Measurements from ENCODE around the gene SIPA1.
"Not testable (repeated sequence)": the region's sequence is repeated elsewhere in the genome, so short reads cannot be mapped to it uniquely, and the experiment has no call there.

Gene SIPA1

GRCh38 chr11:65623852-65624616, 13.9 kb upstream of the SIPA1 start:
- no peak for DNase-seq

DNA sequence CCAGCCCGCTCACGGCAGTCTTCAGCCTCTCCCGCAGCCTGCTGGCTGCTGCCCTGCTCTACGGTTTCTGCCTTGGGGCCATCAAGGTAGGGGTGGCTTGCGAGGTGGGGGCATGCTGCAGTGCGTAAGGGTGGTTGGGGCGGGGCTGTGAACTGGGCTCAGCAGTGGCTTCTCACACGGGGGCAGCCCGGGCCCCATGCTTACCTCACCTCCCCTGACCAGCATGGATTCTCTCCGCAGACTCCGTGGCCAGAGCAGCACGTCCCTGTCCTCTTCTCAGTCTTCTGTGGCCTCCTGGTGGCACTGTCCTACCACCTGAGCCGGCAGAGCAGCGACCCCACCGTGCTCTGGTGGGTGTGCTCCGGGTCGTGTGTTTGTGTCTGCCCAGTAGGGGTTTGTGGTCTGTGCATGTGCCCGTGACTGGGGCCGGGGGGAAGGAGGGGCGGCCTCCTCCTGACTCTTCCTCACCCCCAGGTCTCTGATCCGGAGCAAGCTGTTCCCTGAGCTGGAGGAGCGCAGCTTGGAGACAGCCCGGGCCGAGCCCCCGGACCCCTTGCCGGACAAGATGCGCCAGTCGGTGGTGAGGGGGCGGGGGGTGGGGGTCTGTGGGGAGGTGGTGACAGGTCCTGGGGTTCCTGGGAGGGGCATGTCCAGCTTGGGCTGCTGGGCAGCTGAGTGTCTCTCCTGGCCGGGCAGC, 12.8 kb upstream of the SIPA1 start:
- DNase-seq: no peak

GRCh38 chr11:65625628-65626342, 12.1 kb upstream of the SIPA1 start:
- peak; percentile 36 for DNase-seq

DNA sequence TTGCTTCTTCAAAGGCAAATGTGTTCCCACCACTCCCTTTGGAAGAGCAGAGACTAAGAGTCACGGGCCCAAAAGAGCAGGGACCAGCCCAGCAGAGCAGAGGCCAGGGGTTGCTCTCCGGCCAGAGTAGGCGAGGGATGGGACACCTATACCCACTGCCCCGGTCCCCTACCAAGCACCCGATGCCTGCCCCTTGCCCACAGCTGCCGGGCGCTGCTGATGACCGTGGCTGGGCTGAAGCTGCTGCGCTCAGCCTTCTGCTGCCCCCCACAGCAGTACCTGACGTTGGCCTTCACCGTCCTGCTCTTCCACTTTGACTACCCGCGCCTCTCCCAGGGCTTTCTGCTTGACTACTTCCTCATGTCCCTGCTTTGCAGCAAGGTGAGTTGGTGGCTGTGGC, 10.7 kb upstream of the SIPA1 start:
- no peak for DNase-seq

GRCh38 chr11:65629579-65629978, 8.3 kb upstream of the SIPA1 start:
- no peak for DNase-seq

GRCh38 chr11:65630215-65630614, 7.7 kb upstream of the SIPA1 start:
- no peak for DNase-seq

DNA sequence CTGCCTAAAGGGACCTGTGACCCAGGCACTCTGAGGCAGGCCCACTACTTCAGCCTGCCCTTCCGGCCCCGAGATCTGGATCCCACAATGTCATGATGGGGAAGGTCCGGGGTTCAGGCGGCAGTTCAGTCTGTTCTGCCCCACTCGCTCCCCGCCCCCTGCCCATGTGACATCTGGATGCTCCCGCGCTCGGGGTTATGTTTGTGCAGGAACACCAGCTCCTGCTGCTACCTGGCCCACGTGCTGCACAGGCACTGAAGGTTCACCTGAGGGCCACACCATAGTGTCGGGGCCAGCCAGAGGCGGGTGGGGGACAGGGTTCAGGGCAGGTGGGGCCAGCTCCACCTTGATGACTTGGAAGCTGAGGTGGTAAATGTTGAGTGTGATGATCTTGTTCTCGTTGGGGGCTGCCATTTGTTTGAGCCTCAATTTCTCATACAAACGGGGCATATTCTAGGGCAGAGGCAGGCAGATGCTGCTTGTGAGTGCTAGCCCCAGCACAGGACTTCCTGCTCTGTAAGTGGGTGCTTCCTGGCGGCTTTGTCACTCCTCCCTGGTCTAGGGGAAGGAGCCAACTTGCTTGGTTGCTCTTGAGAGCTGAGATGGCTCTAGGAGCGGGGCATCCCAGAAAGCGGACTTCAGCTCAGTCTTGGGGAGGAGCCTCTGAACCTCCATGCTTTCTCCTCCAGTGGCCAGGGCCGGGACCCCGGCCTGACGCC, 4.4 kb upstream of the SIPA1 start:
- DNase-seq: no peak

DNA sequence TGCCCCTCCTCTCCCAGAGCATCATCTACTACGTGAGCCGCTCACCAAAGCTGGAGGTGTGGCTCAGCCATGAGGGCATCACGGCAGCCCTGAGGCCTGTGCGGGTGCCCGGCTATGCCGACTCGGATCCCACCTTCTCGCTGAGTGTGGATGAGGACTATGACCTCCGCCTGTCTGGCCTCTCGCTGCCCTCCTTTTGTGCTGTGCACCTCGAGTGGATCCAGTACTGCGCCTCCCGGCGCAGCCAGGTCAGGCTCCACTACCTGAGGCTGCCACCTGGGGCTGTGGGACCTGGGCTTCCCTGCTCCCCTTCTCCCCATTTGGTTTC, 3.8 kb upstream of the SIPA1 start:
- no peak for DNase-seq

- DNase-seq: no peak
Observed at GRCh38 chr11:65634440-65634839, 3.5 kb upstream of the SIPA1 start.

DNA sequence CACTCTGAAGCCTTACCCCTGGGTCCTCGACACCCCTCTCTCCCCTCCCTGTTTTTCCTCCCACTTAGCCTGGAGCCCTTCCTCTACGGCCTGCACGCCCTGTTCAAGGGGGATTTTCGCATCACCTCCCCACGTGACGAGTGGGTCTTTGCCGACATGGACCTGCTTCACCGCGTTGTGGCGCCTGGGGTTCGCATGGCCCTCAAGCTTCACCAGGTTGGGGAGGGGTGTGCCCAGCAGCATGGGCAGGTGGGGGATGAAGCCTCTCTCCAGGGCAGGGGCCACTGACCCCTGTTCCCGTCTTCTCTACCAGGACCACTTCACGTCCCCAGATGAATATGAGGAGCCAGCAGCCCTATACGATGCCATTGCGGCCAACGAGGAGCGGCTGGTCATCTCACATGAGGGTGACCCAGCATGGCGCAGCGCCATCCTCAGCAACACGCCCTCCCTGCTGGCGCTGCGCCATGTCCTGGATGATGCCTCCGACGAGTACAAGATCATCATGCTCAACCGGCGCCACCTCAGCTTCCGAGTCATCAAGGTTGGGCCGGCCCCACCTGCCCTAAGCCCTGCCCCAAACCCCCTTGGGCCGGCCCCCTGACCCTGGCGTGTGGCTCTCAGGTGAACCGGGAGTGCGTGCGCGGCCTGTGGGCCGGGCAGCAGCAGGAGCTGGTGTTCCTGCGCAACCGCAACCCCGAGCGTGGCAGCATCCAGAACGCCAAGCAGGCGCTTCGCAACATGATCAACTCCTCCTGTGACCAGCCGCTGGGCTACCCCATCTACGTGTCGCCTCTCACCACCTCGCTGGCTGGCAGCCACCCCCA, 2.8 kb upstream of the SIPA1 start:
- DNase-seq: no peak

- DNase-seq: no peak
Observed at GRCh38 chr11:65636108-65637031, 1.5 kb upstream of the SIPA1 start.

GRCh38 chr11:65637032-65637557, 806 bp upstream of the SIPA1 start:
- no peak for DNase-seq

DNA sequence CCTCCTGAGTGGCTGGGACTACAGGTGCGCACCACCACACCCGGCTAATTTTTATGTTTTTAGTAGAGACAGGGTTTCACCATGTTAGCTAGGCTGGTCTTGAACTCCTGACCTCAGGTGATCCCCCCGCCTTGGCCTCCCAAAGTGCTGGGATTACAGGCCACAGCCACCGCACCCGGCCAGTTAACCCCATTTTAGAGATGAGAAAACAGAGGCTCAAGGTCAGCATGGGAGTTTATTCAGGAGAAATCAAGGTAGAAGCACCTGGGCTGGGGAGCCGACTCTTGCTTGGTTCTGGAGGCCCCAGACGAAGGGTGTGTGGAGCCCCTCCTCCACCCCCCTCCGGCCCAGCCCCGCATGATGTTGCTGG, 1.3 kb downstream of the SIPA1 start:
- DNase-seq: not testable (repeated sequence)

GRCh38 chr11:65639623-65640482, 2.0 kb downstream of the SIPA1 start:
- peak; percentile 37 for DNase-seq

DNA sequence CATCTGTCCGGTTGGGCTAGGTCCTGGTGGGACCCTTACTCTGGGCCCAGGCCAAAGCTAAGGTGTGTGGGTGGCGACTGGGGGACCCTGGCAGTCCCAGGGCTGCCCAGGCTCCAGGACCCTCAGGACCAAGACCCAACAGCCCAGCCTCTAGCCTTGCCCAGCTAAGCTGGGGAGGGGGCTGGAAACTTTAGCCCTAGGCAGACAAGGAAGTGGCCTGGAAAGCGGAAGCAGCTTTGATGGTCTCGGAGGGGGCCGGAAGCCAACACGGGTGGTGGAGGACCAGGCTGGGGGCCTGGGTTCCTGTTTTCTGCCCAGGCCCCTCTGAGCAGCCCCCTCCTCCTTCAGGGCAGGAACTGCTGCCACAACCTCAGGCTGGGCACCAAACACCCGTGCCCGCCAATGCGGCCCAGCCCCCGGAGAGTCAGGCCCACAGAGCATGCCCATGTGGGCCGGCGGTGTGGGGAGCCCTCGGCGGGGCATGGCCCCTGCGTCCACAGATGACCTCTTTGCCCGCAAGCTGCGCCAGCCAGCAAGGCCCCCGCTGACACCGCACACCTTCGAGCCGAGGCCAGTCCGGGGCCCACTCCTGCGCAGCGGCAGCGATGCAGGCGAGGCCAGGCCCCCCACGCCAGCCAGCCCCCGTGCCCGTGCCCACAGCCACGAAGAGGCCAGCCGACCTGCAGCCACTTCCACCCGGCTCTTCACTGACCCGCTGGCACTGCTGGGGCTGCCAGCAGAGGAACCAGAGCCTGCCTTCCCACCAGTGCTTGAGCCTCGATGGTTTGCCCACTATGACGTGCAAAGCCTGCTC, 2.8 kb downstream of the SIPA1 start:
- DNase-seq: no peak

GRCh38 chr11:65641297-65642013, 3.6 kb downstream of the SIPA1 start:
- no peak for DNase-seq

GRCh38 chr11:65642014-65642671, 4.2 kb downstream of the SIPA1 start:
- DNase-seq: no peak

GRCh38 chr11:65643971-65644370, 6.1 kb downstream of the SIPA1 start:
- DNase-seq: no peak
